Loucy (cell line): ENCODE measurements around the gene FHDC1.

ENCODE experiments used
- CTCF ChIP-seq: fragments of 200-600 bp; sonication (generic); conservative IDR thresholded peaks from 2 replicates; pipeline ENCODE4 v1.5.1; 2014; ENCODE audit warnings: mild to moderate bottlenecking, antibody characterized with exemption, low read length
- EZH2phosphoT487 ChIP-seq: fragments of 200-600 bp; IDR thresholded peaks from 2 replicates; pipeline ENCODE4 v1.6.1; 2018; ENCODE audit warnings: antibody characterized with exemption, mild to moderate bottlenecking, moderate library complexity, borderline replicate concordance

GRCh38 chr4:152898606-152899005, 37.5 kb upstream of the FHDC1 start:
- TF ChIP-seq CTCF: no peak
- no peak for TF ChIP-seq EZH2phosphoT487
